Endometrial microvascular endothelial cells (primary cell): ENCODE results near the gene MAP3K20. TPM values are rescaled to one million over a fixed set of nuclear protein-coding genes. Genes with fewer than 3 reads are reported as not detected.
"Not testable (repeated sequence)": the region's sequence is repeated elsewhere in the genome, so short reads cannot be mapped to it uniquely, and the experiment has no call there.

Source experiments
- in situ Hi-C: cut with HindIII; loops from 2 replicates; pipeline ENCODE4 v1.10.0; 2017; ENCODE audit warnings: low sequenced_read_pairs, low pct_unique_long_range_greater_than_20kb; ENCODE audit errors: inconsistent ontology term
- total RNA-seq: library from RNA; depleted of rRNA; stranded (reverse); fragments of >200 nt; gene quantifications from one replicate; pipeline ENCODE4 v1.2.3, GENCODE V29; 2015; ENCODE audit errors: inconsistent ontology term

Gene MAP3K20
- total RNA-seq, 1 donor from 2014 or later: 31.7 TPM

GRCh38 chr2:173278794-173279526 lies 203.3 kb downstream of the MAP3K20 start:
- in situ Hi-C loops: no loop called here

- in situ Hi-C loops: no loop called here
Measured at GRCh38 chr2:173279527-173279868, 203.9 kb downstream of the MAP3K20 start.

GRCh38 chr2:173280853-173281252 lies 205.2 kb downstream of the MAP3K20 start:
- in situ Hi-C loops: no loop called here

- in situ Hi-C loops: not testable (repeated sequence)
Measured at GRCh38 chr2:173281898-173282297, 206.3 kb downstream of the MAP3K20 start.

- in situ Hi-C loops: no loop called here
Measured at GRCh38 chr2:173282795-173283545, 207.3 kb downstream of the MAP3K20 start.

GRCh38 chr2:173286153-173286809 lies 210.6 kb downstream of the MAP3K20 start:
- in situ Hi-C loops: no loop called here

GRCh38 chr2:173287594-173287993 lies 211.9 kb downstream of the MAP3K20 start:
- in situ Hi-C loops: no loop called here

- in situ Hi-C loops: no loop called here
Measured at GRCh38 chr2:173288561-173288960, 212.9 kb downstream of the MAP3K20 start.

- in situ Hi-C loops: no loop called here
Measured at GRCh38 chr2:173290046-173290445, 214.4 kb downstream of the MAP3K20 start.

GRCh38 chr2:173290518-173290917 lies 214.9 kb downstream of the MAP3K20 start:
- in situ Hi-C loops: no loop called here

- in situ Hi-C loops: no loop called here
Measured at GRCh38 chr2:173291412-173291811, 215.8 kb downstream of the MAP3K20 start.

- in situ Hi-C loops: no loop called here
Measured at GRCh38 chr2:173296235-173296634, 220.6 kb downstream of the MAP3K20 start.

- in situ Hi-C loops: no loop called here
Measured at GRCh38 chr2:173298536-173299097, 223.0 kb downstream of the MAP3K20 start.

- in situ Hi-C loops: no loop called here
Measured at GRCh38 chr2:173299764-173300163, 224.1 kb downstream of the MAP3K20 start.

- in situ Hi-C loops: no loop called here
Measured at GRCh38 chr2:173300458-173300857, 224.8 kb downstream of the MAP3K20 start.

- in situ Hi-C loops: not testable (repeated sequence)
Measured at GRCh38 chr2:173301549-173301948, 225.9 kb downstream of the MAP3K20 start.

GRCh38 chr2:173305303-173305702 lies 229.7 kb downstream of the MAP3K20 start:
- in situ Hi-C loops: no loop called here

GRCh38 chr2:173307293-173307692 lies 231.6 kb downstream of the MAP3K20 start:
- in situ Hi-C loops: no loop called here

GRCh38 chr2:173309370-173309769 lies 233.7 kb downstream of the MAP3K20 start:
- in situ Hi-C loops: not testable (repeated sequence)
